Stimulated activated naive CD8-positive, alpha-beta T cell treated with anti-CD3 and anti-CD28 coated beads, Interleukin-15, Interleukin-2, amounts not matched to agents 100 U/mL and 50 U/mL, for 24 hours (primary cell): ENCODE results near the gene APOL2.
"Not testable (repeated sequence)": the region's sequence is repeated elsewhere in the genome, so short reads cannot be mapped to it uniquely, and the experiment has no call there.

Experiments used
- ATAC-seq: fragments of 150-1000 bp; cut with Tn5 transposase; one replicate; pipeline ENCODE4 v1.10.0; 2021
- DNase-seq: peaks from one replicate; pipeline ENCODE4 v3.0.0; 2021

The APOL2 gene

GRCh38 chr22:36263216-36263673 is 23.9 kb upstream of the APOL2 start:
- not testable (repeated sequence) for ATAC-seq, DNase-seq

DNA sequence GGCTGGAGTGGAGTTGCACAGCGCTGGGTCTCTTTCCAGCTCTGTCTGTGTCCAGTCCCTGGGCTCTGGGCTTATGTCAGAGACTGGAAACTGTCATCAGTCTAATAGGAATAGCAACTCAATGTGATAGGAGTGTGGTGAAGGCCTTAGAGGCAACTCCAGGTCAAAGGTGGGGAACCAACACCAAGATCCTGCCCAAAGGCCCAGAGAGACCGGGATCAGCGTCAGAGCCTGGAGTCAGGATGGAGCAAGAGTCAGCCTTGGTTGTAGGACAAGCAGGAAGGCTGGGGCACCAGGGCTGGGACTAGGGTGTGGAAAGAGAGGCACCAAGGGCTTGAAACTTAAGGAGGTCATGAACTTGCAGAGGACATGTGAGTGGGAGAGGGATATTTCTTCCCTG is 23.0 kb upstream of the APOL2 start:
- not testable (repeated sequence) for DNase-seq, ATAC-seq

- DNase-seq, ATAC-seq: not testable (repeated sequence)
These were observed 22.3 kb upstream of the APOL2 start for GRCh38 chr22:36261675-36262074.

DNA sequence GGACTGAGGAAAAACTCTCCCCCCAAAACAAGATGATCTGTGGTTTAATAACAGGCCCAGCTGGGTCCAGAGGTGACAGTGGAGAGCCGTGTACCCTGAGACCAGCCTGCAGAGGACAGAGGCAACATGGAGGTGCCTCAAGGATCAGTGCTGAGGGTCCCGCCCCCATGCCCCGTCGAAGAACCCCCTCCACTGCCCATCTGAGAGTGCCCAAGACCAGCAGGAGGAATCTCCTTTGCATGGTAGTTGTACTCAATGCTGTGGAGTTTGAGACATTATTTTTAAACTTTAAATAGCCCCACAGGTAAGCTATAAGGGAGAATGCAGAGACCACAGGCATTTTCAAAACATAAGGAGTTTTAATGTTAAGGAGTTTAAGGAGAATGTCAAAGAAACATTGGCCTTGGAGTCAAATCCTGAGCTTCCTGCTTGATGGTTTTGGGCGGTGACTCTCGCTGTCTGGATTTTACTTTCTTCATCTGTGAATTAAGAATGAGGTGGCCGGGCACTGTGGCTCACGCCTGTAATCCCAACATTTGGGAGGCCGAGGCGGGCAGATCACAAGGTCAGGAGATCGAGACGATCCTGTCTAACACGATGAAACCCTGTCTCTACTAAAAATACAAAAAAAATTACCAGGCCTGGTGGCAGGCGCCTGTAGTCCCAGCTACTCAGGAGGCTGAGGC is 20.4 kb upstream of the APOL2 start:
- ATAC-seq (no peak), DNase-seq (no peak)

DNA sequence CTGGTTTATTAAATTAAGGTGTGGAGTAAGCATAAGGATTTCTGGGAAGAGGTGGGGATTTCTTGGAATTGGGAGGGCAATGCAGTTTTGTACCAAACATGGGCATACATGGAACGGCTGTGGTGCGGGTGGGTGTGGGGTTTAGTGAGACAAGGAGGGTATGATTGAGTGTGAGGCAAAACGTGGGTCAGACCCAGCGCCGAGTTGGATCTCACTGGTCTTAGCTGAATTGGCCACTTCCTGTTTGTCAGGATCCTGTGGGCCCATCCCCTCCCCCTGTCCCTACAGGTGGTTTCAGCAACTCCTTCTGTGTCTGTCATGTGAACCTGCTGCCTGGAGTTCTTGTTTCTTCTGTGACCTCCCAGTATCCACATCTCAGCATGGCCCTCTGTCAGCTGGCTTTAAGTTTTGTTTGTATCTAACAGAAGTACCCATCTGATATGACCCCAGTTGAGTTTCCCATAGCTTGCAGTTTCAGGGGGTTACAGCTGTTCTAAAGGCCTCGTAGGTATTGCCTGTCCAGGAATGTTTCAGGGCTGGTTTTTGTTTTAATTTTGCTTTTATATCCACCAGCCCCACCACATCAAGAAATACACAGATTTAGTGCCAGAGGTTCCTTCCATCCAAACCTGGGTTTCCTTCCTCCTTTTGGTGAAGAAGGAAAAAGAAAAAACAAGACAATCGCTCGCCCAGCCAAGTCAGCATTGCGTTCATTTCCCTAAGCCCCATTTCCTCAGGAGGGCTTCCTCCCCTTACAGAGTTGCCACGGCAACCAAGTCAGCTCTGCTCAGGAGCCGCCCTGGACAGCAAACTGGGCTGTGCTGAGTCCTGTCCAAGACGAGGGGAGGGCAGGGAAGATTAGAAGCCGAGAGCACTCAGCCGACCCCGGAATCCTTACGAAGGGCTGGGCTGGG is 19.6 kb upstream of the APOL2 start:
- DNase-seq (peak; percentile 41), ATAC-seq (peak; percentile 40)

GRCh38 chr22:36257948-36258670 is 18.8 kb upstream of the APOL2 start:
- DNase-seq (no peak), ATAC-seq (no peak)

GRCh38 chr22:36257308-36257707 is 18.0 kb upstream of the APOL2 start:
- ATAC-seq: no peak
- no peak for DNase-seq

DNA sequence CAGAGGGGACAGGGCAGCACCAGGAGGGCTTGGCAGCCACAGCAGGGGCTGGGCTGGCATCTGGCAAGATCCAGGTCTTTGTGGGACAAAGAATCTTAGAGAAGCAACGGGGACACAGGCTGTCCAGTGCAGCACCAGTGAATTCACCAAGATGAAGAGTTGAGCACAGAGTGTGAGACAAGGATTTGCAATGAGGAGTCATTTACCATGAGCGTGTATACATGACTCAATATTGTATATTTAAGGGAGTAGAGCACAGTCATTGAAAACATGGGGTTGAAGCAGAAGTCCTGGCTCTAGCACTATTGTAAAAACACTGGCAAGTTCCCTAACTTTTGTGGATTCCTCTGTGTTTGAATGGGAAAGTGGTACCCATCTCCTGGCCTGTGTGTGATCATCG is 17.2 kb upstream of the APOL2 start:
- ATAC-seq: no peak

DNA sequence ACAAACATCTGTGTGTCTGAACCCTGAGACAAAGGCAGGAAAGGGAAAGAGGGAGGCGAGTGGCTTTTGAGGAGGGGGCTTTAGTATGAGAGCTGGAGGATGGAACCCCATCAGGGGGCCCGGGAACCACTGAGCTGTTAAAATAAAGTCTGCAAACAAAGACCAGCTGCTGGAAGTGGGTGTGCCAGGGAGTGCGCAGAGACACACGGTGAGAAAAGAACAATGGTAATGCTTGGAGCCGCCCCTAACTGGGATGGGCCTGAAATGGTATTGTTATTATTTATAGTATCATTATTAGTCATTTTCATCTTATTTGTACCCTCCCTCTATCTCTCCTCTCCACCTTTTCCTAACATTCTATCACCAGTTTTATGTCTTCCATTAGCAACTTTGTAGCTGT is 16.2 kb upstream of the APOL2 start:
- not testable (repeated sequence) for DNase-seq, ATAC-seq

More for the DNA sequence above, 17.2 kb upstream of the APOL2 start:
- no peak for DNase-seq

- DNase-seq: peak; percentile 43
These were observed 14.5 kb upstream of the APOL2 start for GRCh38 chr22:36253523-36254490.

DNA sequence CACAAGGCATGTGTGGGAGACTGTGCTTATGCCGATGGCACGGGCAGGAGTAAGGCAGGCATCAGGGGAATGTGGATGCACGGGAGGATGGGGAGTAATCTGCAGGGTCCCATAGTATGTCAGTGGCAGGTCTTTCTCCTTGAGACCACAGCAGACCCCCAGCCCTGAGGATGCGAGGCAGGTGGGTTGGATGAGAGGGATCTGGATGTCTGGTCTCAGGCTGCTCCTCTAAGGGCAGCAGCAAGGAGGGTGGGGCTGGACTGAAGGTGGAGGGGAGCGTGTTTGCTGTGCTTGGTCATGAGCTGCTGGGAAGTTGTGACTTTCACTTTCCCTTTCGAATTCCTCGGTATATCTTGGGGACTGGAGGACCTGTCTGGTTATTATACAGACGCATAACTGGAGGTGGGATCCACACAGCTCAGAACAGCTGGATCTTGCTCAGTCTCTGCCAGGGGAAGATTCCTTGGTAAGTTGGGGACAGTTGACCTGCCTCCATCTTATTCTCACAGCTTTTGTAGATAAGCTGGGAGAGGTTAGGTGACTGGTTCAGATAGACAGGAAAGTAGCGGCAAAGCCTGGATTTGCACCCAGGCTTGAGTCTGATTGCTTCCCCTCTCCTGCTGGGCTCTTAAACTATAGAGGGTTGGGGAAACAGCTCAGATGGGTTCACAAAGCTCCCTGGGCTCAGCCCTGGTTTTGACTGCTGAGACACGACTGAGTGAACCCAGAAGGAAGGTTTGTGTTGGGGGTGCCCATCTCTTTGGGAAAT is 13.6 kb upstream of the APOL2 start, which contains the start of gene APOL1:
APOL1 (plus strand) TSS at position 380 of the 769 bp plus-strand sequence. CDS start 1,823 bp downstream, outside the sequence.
- ATAC-seq (peak; percentile 87), DNase-seq (peak; percentile 53)

More at GRCh38 chr22:36253523-36254490, 14.5 kb upstream of the APOL2 start:
- peak; percentile 38 for ATAC-seq

- DNase-seq, ATAC-seq: not testable (repeated sequence)
These were observed 12.8 kb upstream of the APOL2 start for GRCh38 chr22:36251979-36252608.

DNA sequence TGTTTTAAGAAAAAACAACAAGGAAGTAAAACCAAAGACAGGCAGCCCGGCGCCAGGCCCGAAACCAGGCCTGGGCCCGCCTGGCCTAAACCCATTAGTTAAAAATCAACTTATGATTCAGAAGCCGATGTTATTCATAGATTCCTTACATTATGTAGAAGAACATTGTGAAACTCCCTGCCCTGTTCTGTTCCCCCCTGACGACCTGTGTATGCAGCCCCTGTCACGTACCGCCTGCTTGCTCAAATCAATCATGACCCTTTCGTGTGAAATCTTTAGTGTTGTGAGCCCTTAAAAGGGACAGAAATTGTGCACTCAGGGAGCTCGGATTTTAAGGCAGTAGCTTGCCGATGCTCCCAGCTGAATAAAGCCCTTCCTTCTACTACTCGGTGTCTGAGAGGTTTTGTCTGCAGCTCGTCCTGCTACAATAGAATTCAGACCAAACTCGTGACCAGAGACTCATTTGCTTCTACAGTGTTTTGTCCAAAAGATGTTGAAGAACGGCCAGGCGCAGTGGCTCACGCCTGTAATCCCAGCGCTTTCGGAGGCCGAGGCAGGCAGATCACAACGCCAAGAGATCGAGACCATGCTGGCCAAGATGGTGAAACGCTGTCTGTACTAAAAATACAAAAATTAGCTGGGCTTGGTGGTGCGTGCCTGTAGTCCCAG is 11.1 kb upstream of the APOL2 start:
- DNase-seq, ATAC-seq: not testable (repeated sequence)

DNA sequence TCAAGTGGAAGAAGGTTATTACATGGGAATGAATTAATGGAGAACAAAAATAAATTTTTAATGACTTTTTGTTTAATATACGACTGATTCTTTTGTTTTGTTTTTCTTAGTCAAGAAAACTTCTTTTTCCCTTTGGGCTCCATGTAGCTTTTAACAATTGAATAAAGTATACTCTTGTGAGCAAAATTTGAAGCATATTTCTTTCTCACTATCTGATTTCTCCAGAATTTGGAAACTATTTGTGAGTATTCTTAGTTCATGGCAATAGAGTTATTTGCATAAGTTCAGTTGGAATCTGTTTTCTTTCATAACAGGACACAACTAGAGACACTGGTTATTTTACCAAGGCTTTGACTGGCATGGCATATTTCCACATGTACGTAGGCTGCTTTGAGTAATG is 9.8 kb upstream of the APOL2 start:
- no peak for ATAC-seq

GRCh38 chr22:36247955-36248354 is 8.6 kb upstream of the APOL2 start:
- DNase-seq: no peak
- no peak for ATAC-seq

More for the DNA sequence above, 9.8 kb upstream of the APOL2 start:
- no peak for DNase-seq

- no peak for ATAC-seq
These were observed 7.4 kb upstream of the APOL2 start for GRCh38 chr22:36246718-36247117.

GRCh38 chr22:36245805-36246356 is 6.6 kb upstream of the APOL2 start:
- ATAC-seq: no peak
- no peak for DNase-seq

More at GRCh38 chr22:36246718-36247117, 7.4 kb upstream of the APOL2 start:
- DNase-seq: no peak

DNA sequence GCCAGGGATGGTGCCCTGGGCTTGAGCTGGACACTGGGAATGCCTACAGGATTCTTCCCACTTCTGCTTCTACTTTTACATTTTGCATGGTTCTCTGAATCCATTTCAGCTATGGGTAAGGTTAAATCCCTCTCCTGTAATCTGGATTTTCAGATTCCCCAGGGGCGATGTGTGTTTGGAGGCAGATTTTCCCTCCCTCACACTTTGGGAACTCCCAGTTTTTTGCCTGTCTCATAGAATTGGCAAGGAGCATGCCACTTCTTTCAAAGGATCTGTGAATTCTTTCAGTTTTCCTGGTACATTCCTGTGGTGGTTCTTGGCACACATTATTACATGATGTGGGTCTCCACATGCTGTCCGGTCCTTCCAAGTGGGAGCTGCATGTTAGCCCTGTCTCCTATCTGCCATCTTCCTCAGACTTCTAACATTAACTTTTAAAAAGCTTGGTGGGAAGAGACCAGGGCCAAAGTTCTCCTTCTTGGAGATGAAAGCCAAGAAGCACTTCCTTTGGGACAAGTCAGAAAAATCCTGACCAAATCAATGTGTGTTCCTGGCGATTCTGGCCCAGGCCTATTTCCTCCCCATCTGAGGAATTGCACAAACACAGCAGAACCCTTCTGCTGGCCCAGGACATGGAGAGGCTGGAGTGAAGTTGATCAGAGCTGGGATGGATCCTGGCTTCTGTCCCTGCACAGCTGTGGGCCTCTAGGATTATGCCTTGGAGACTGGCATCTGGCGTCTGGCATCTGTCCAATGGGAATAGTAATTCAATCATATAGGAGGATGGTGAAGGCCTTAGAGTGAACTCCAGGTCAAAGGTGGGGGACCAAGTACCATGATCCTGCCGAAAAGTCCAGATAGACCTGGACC is 5.4 kb upstream of the APOL2 start:
- no peak for DNase-seq
- no peak for ATAC-seq
